ENCODE results near the gene TMEM11. TPM values are rescaled to one million over a fixed set of nuclear protein-coding genes. Genes with fewer than 3 reads are reported as not detected.

The TMEM11 gene
- polyA plus RNA-seq, 2 of the 4 experiments (the other 2 are of a cell fraction), result 57.7 to 61.0 TPM

GRCh38 chr17:21168555-21168865 is 45.5 kb downstream of the TMEM11 start:
- Histone ChIP-seq H3K27ac (no peak overlapping the region), H3K4me3 (no peak overlapping the region), H3K9me3 (no peaks in the 10 kb centered on the region), H3K4me1 (no peaks in the 10 kb centered on the region), H3K4me2 (no peak overlapping the region)
- no peak for TF ChIP-seq ATOH8 (CRISPR knock-in tag; IDR thresholded peaks at IDR 0.05; ENCODE audit: low read depth)
- TF ChIP-seq CBX2 (IDR thresholded peaks at IDR 0.05; ENCODE audit: borderline replicate concordance, low read depth), result no peak
- no peak for TF ChIP-seq EHMT2 (IDR thresholded peaks at IDR 0.05; ENCODE audit: low read depth)
- TF ChIP-seq HOXA7 (CRISPR knock-in tag; IDR thresholded peaks at IDR 0.05), result no peak
- no peak for TF ChIP-seq JUN (IDR thresholded peaks at IDR 0.05)
- no peak for TF ChIP-seq HES2 (IDR thresholded peaks at IDR 0.05)
- TF ChIP-seq FOSL2 (IDR thresholded peaks at IDR 0.05), result no peak
- TF ChIP-seq FOSL2 (CRISPR knock-in tag; IDR thresholded peaks at IDR 0.05), result no peak
- FAIRE-seq, result no peak
- WGBS (ENCODE audit: missing lambda C conversion rate), result 95% methylated on average over 12 of the region's 12 CpGs
- ChIA-PET POLR2A (no interaction called here), CTCF (interaction anchor here (1.7 kb wide), 2 partner anchors 10 to 13 kb away, joined by 3 to 5 read pairs; no protein-coding TSS in a partner anchor)
- DNase-seq (ENCODE audit: low read depth in 1 of 2, low spot score in 1 of 2), result no peak
- no peak for ATAC-seq

GRCh38 chr17:21167303-21167702 is 46.7 kb downstream of the TMEM11 start:
- H3K4me1 ChIP-seq, result peaks cover 4% of the 10 kb centered on the region; the same call in 1 of the 3 replicates
- no peak overlapping the region for H3K27ac ChIP-seq
- H3K4me2 ChIP-seq, result no peak overlapping the region
- DNase-seq (ENCODE audit: low read depth in 1 of 2, low spot score in 1 of 2), result no peak
- ChIA-PET POLR2A (no interaction called here), CTCF (interaction anchor here (1.7 to 1.9 kb wide), 3 partner anchors 14 to 48 kb away, joined by 3 to 6 read pairs (median 5); no protein-coding TSS in a partner anchor)
- H3K9me3 ChIP-seq, result no peaks in the 10 kb centered on the region
- no peak for FAIRE-seq
- 78% methylated on average over 5 of the region's 5 CpGs for WGBS (ENCODE audit: missing lambda C conversion rate)
- no peak overlapping the region for H3K4me3 ChIP-seq
- ATAC-seq, result peak in 1 of 2 experiments; percentile 24; a peak in 1 of 6 replicates
- TF ChIP-seq BHLHE40 (IDR thresholded peaks at IDR 0.05; ENCODE audit: low read depth, low read length) (no peak), GATA3 (IDR thresholded peaks at IDR 0.05; ENCODE audit: borderline replicate concordance) (no peak), NFE2L2 (conservative IDR thresholded peaks at IDR 0.05; ENCODE audit: low read length) (no peak), BCL3 (IDR thresholded peaks at IDR 0.05) (no peak), CTCF (IDR thresholded peaks at IDR 0.05) (no peak), PBX3 (IDR thresholded peaks at IDR 0.05) (no peak), HOXA7 (CRISPR knock-in tag; IDR thresholded peaks at IDR 0.05) (no peak), HOXB13 (CRISPR knock-in tag; IDR thresholded peaks at IDR 0.05; ENCODE audit: low read depth) (no peak), HES2 (IDR thresholded peaks at IDR 0.05) (no peak), ZSCAN20 (CRISPR knock-in tag; IDR thresholded peaks at IDR 0.05) (no peak), JUNB (IDR thresholded peaks at IDR 0.05) (no peak), HMGXB4 (CRISPR knock-in tag; IDR thresholded peaks at IDR 0.05; ENCODE audit: borderline replicate concordance) (no peak)

All from A549 (cell line).